Sigmoid colon (tissue), 7 donors: ENCODE measurements around the gene MIPEP. TPM values are rescaled to one million over a fixed set of nuclear protein-coding genes. Genes with fewer than 3 reads are reported as not detected.

Source experiments
- DNase-seq: peaks from one replicate; pipeline ENCODE4 v3.0.0-alpha.2; 2019
- H3K27ac ChIP-seq, 4 donors: fragments of 200-600 bp; sonication (generic); one replicate each; pipeline ENCODE4 v1.5.1; 2016 to 2019; ENCODE audit warnings: mild to moderate bottlenecking in 1 of 4
- H3K27me3 ChIP-seq, 3 donors: fragments of 200-600 bp; sonication (generic); one replicate each; pipeline ENCODE4 v1.5.1; 2019; ENCODE audit warnings: mild to moderate bottlenecking in 1 of 3
- H3K36me3 ChIP-seq, 4 donors: fragments of 200-600 bp; sonication (generic); one replicate each; pipeline ENCODE4 v1.5.1; 2016 to 2019
- H3K4me1 ChIP-seq, 4 donors: fragments of 200-600 bp; sonication (generic); one replicate each; pipeline ENCODE4 v1.5.1; 2017 to 2019
- H3K4me3 ChIP-seq, 4 donors: fragments of 200-600 bp; sonication (generic); one replicate each; pipeline ENCODE4 v1.5.1; 2017 to 2019; ENCODE audit warnings: mild to moderate bottlenecking in 2 of 4, moderate library complexity in 1 of 4
- H3K9me3 ChIP-seq, 4 donors: fragments of 200-600 bp in 3 of 4; sonication (generic) in 3 of 4; one replicate each; pipeline versions ENCODE4 v1.5.1 to v1.6.1; 2013 to 2019
- CTCF ChIP-seq, 4 experiments: fragments of 450-650 bp in 3 of 4; fragments of 200-600 bp in 1 of 4; IDR thresholded peaks; one replicate each; pipeline ENCODE4 v1.5.1; 2016 to 2019; ENCODE audit warnings: antibody characterized with exemption in 4 of 4, mild to moderate bottlenecking in 3 of 4, moderate library complexity in 2 of 4
- EP300 ChIP-seq, 4 donors: sonication (generic); formaldehyde crosslinking; IDR thresholded peaks; one replicate each; pipeline ENCODE4 v1.6.1; 2017; ENCODE audit warnings: antibody characterized with exemption in 4 of 4
- POLR2A ChIP-seq, 2 donors: fragments of 450-650 bp; IDR thresholded peaks; one replicate each; pipeline ENCODE4 v1.6.1; 2016; ENCODE audit warnings: antibody characterized with exemption in 2 of 2, mild to moderate bottlenecking in 2 of 2, moderate library complexity in 2 of 2
- POLR2AphosphoS5 ChIP-seq, 4 donors: sonication (generic); formaldehyde crosslinking; IDR thresholded peaks; one replicate each; pipeline ENCODE4 v1.6.1; 2017; ENCODE audit warnings: antibody characterized with exemption in 4 of 4
- WGBS, 2 donors: extraction: QIAGEN DNeasy Blood & Tissue Kit; methylation state at CpG; one replicate each; pipeline ENCODE4 v1.1.7; 2013; 5-methylcytosine and 5-hydroxymethylcytosine counted together
- intact Hi-C: fragments of 100-400 bp; cut with DNase I; formaldehyde crosslinking; loops from one replicate; pipeline ENCODE4 v1.15.1; 2023
- polyA plus RNA-seq, 3 donors: library from polyadenylated mRNA; stranded (reverse); fragments of 200-250 nt; gene quantifications; one replicate each; pipeline ENCODE4 v1.2.3, GENCODE V29; 2013
- total RNA-seq, 4 donors: library from RNA; depleted of rRNA; stranded (reverse); fragments of >200 nt; gene quantifications; one replicate each; pipeline ENCODE4 v1.1.0, GENCODE V29; 2016
- donor health status: healthy with polysubstance abuse.
- donor health status: Bipolar disorder and iron deficiency.
- donor health status: healthy.

Gene MIPEP
- total and polyA plus RNA-seq, 7 donors, result 10.7 to 20.5 (median 11.4) TPM

DNA sequence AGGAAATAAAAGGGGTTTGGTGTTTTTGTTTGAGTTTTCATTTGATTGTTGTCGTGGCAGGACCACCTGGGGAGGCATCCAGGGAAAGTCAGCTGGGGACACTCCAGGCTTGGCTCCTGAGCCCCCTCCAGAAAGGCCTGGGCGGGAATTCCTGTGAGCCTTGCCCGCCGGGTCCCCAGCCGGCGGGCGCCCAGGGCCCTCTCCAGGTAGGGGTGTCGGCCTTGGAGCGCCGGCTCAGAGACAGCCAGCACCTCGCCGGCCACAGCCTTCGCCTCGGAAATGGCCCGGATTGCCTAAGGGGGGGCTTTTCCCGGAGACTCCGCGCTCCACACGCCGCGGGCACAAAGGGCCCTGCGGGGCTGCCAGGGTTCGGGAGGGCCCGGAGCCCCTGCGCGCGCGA is 194.0 kb downstream of the MIPEP start:
- intact Hi-C loops, result no loop called here

GRCh38 chr13:23692816-23693215 is 196.4 kb downstream of the MIPEP start:
- TF ChIP-seq POLR2AphosphoS5 (IDR thresholded peaks at IDR 0.05) (no peak), POLR2A (IDR thresholded peaks at IDR 0.05) (no peak), CTCF (IDR thresholded peaks at IDR 0.05) (no peak), EP300 (IDR thresholded peaks at IDR 0.05) (no peak)
- Histone ChIP-seq H3K4me3 (no peak overlapping the region), H3K27ac (no peak overlapping the region), H3K36me3 (no peaks in the 10 kb centered on the region), H3K9me3 (no peaks in the 10 kb centered on the region), H3K4me1 (no peaks in the 10 kb centered on the region), H3K27me3 (no peaks in the 10 kb centered on the region)
- intact Hi-C loops, result no loop called here
- WGBS, 2 donors, result 71 to 79% methylated on average over 3 of the region's 3 CpGs
- DNase-seq, result no peak

More for the DNA sequence above, 194.0 kb downstream of the MIPEP start:
- DNase-seq, result no peak
- Histone ChIP-seq H3K27me3 (no peaks in the 10 kb centered on the region), H3K4me1 (no peaks in the 10 kb centered on the region), H3K4me3 (no peak overlapping the region), H3K27ac (no peak overlapping the region), H3K9me3 (no peaks in the 10 kb centered on the region), H3K36me3 (no peaks in the 10 kb centered on the region)
- WGBS, 2 donors, result 78 to 88% methylated on average over 28 of the region's 28 CpGs
- TF ChIP-seq POLR2AphosphoS5 (IDR thresholded peaks at IDR 0.05) (no peak), CTCF (IDR thresholded peaks at IDR 0.05) (no peak), POLR2A (IDR thresholded peaks at IDR 0.05) (no peak), EP300 (IDR thresholded peaks at IDR 0.05) (no peak)

GRCh38 chr13:23690668-23691067 is 198.5 kb downstream of the MIPEP start:
- Histone ChIP-seq H3K27ac (no peak overlapping the region), H3K4me1 (no peaks in the 10 kb centered on the region), H3K36me3 (no peaks in the 10 kb centered on the region), H3K27me3 (no peaks in the 10 kb centered on the region), H3K9me3 (no peaks in the 10 kb centered on the region), H3K4me3 (no peak overlapping the region)
- TF ChIP-seq POLR2AphosphoS5 (IDR thresholded peaks at IDR 0.05) (no peak), EP300 (IDR thresholded peaks at IDR 0.05) (no peak), CTCF (IDR thresholded peaks at IDR 0.05) (no peak), POLR2A (IDR thresholded peaks at IDR 0.05) (no peak)
- WGBS, 2 donors, result 72 to 87% methylated on average over 3 of the region's 3 CpGs
- DNase-seq, result no peak
- intact Hi-C loops, result no loop called here

GRCh38 chr13:23688336-23688735 is 200.9 kb downstream of the MIPEP start:
- 71 to 83% methylated on average over 3 of the region's 3 CpGs for WGBS, 2 donors

More at GRCh38 chr13:23688336-23688735, 200.9 kb downstream of the MIPEP start:
- no peak for TF ChIP-seq POLR2AphosphoS5 (IDR thresholded peaks at IDR 0.05)
- TF ChIP-seq EP300 (IDR thresholded peaks at IDR 0.05), result no peak
- no peak for TF ChIP-seq POLR2A (IDR thresholded peaks at IDR 0.05)
- TF ChIP-seq CTCF (IDR thresholded peaks at IDR 0.05), result no peak
- no peaks in the 10 kb centered on the region for H3K36me3 ChIP-seq
- no peak overlapping the region for H3K4me3 ChIP-seq
- H3K27me3 ChIP-seq, result no peaks in the 10 kb centered on the region
- intact Hi-C loops, result no loop called here
- H3K4me1 ChIP-seq, result no peaks in the 10 kb centered on the region
- H3K27ac ChIP-seq, result no peak overlapping the region
- H3K9me3 ChIP-seq, result no peaks in the 10 kb centered on the region
- DNase-seq, result no peak
